Measurements from ENCODE around the gene RIOK2. TPM values are rescaled to one million over a fixed set of nuclear protein-coding genes. Genes with fewer than 3 reads are reported as not detected.

Gene RIOK2
- total RNA-seq, 4 donors from 2014 or later = 7.9 to 26.1 (median 17.4) TPM

Other genes with a start within 250 kb of the RIOK2 start
- 10 to 100 TPM; 53.9 to 60.1 (median 56.9) TPM for gene LNPEP, start 247.2 kb downstream of the RIOK2 start, total RNA-seq
- gene LIX1, start 40.6 kb downstream of the RIOK2 start, total RNA-seq = under 1 TPM in 1 of 4 donors, not detected in 3; 0.19 TPM